ENCODE results near the gene SMAD3.

- no peak for TF ChIP-seq CTCF (conservative IDR thresholded peaks at IDR 0.05)
- TF ChIP-seq ZFX (IDR thresholded peaks at IDR 0.05), result no peak
These were observed 59.6 kb downstream of the SMAD3 start for GRCh38 chr15:67124911-67125588.

Measured in C4-2B (cell line).